Measurements from ENCODE around the gene INHBC.
"Not testable (repeated sequence)": the region's sequence is repeated elsewhere in the genome, so short reads cannot be mapped to it uniquely, and the experiment has no call there.

The INHBC gene, protein sequence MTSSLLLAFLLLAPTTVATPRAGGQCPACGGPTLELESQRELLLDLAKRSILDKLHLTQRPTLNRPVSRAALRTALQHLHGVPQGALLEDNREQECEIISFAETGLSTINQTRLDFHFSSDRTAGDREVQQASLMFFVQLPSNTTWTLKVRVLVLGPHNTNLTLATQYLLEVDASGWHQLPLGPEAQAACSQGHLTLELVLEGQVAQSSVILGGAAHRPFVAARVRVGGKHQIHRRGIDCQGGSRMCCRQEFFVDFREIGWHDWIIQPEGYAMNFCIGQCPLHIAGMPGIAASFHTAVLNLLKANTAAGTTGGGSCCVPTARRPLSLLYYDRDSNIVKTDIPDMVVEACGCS

DNA sequence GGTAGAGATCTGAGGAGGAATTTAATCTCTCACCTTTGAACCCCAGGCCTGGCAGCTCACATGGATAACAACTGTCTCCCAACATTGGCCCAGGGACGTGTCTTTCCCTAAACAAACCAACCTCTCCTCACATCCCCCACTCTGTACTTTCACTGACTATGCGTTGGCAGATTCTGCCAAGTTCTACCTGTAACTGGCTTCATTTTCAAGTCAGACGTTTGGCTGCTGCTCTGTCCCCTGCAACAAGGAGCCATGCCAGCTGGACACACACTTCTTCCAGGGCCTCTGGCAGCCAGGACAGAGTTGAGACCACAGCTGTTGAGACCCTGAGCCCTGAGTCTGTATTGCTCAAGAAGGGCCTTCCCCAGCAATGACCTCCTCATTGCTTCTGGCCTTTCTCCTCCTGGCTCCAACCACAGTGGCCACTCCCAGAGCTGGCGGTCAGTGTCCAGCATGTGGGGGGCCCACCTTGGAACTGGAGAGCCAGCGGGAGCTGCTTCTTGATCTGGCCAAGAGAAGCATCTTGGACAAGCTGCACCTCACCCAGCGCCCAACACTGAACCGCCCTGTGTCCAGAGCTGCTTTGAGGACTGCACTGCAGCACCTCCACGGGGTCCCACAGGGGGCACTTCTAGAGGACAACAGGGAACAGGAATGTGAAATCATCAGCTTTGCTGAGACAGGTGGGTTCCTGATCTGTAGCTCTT, at the start of gene INHBC:
Gene INHBC, plus strand, starts transcription at position 268 of the 707 bp plus-strand sequence. Its CDS starts 103 bp downstream, at position 371.
- no peak for DNase-seq

DNA sequence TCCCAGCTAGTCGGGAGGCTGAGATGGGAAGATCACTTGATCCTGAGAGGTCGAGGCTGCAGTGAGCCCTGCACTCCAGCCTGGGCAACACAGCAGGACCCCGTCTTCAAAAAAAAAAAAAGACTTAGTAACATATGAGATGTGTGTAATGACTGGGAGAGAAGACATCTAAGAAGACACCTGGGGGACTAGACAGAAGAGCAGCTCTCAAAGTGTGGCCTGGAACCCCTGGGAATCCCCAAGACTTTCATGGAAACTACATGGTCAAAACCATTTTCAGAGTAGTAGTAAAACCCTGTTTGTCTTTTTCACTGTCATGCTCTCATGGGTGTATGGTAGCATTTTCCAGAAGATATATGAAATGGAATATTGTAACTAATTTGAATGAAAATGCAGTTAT, 49.0 kb upstream of the INHBC start:
- DNase-seq: no peak

DNA sequence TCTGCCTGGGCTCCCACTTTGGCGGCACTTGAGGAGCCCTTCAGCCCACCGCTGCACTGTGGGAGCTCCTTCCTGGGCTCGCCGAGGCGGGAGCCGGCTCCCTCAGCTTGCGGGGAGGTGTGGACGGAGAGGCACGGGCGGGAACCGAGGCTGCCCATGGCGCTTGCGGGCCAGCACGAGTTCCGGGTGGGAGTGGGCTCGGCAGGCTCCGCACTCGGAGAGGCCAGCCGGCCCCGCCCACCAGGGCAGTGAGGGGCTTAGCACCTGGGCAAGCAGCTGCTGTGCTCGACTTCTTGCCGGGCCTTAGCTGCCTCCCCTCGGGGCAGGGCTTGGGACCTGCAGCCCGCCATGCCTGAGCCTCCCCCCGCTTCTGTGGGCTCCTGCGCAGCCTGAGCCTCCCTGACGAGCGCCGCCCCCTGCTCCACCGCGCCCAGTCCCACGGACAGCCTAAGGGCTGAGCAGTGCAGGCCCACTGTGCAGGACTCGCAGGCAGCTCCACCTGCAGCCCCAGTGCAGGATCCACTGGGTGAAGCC, 48.3 kb upstream of the INHBC start:
- DNase-seq: no peak

DNA sequence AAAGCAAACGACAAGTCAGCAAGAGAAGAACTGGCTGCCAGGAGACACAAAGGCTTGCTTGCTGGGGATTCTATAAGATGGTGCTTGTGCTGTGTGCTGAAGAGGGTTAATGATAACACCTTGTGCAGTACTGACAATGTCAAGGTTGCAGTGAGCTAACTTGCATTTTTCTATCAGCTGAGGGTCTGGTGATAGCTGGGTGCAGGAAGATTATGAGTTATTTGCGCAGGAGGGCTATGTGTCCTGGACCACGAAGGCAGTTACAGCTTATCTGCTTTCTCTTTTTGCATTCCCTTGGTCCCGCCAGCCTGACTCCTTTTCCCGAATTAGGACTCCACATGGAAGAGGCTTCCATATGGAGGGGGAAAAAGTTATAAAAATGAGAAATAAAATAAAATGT, 46.2 kb upstream of the INHBC start:
- DNase-seq: no peak

DNA sequence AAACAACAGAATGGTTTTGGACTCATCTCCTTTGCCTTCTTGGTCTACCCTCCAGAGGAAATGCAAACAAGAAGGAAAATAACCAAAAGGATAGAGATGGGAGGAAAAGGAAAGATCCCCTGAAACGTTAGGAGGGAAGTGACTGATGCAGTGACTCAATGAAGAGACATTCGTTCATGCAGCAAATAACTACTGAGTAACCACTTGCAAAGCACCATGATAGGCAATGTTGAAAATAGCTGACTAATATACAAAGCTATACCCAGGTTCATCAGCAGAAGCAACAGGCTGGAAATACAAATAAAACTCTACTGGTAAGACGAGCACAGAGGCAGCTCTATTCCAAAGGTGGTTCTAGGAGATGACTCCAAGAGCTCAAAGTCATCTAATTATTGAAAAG, 45.6 kb upstream of the INHBC start:
- DNase-seq: no peak

DNA sequence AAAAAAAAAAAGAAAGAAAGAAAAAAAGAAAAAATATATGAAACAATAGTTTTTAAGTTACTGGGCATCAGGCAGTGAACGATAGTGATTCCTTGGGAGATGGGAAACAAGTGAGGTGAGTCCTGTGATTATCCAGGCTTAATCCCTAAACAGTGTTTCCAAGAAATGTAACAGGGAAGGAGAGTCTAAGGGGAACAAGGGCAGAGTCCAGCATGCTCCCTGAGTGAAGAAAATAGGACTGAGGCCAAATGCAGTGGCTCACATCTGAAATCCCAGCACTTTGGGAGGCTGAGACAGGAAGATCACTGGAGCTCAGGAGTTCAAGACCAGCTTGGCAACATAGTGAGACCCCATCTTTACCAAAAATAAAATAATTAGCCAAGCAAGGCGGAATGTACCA, 44.4 kb upstream of the INHBC start:
- DNase-seq: no peak

DNA sequence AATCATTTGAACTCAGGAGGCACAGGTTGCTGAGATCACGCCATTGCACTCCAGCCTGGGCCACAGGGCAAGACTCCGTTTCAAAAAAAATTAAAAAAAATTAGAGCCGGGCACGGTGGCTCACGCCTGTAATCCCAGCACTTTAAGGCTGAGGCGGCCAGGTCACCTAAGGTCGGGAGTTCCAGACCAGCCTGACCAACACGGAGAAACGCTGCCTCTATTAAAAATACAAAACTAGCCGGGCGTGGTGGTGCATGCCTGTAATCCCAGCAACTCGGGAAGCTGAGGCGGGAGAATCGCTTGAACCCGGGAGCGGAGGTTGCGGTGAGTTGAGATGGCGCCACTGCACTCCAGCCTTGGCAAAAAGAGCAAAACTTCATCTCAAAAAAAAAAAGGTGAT, 39.5 kb upstream of the INHBC start:
- DNase-seq: no peak

DNA sequence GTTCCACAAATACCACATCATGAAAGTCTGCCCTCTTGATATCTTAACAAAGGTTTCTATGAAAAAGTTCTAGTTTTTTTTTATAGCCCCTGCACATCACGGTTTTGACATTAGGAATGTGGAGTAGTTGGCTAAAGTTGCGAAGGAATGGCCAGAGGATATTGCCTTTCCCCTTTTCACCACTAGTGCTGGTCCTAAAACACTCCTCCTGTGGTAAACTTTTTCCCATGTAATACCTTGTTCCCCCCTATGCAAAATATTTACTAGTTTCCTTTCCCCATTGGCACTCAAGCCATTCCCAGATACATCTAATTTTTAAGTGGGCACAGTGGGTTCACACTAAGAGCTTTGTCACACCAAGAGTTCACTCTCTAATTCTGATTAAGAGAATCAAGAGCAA, 37.1 kb upstream of the INHBC start:
- DNase-seq: no peak

DNA sequence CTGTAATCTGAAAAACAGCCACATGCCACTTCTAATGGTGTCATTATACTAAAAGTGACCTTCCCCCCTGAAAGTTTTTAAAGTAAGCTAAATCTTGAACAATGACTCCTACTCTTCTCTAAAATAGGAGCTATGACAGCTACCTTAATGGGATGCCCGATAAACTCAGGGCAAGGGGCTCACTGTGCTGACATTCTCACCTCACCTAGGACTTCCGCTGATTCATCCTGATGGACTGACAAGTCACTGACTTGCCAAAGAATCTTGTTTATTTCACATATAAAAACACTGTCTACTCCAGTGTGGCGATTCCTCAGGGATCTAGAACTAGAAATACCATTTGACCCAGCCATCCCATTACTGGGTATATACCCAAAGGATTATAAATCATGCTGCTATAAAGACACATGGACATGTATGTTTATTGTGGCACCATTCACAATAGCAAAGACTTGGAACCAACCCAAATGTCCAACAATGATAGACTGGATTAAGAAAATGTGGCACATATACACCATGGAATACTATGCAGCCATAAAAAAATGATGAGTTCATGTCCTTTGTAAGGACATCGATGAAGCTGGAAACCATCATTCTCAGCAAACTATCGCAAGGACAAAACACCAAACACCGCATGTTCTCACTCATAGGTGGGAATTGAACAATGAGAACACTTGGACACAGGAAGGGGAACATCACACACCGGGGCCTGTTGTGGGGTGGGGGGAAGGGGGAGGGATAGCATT, 34.7 kb upstream of the INHBC start:
- DNase-seq: not testable (repeated sequence)

DNA sequence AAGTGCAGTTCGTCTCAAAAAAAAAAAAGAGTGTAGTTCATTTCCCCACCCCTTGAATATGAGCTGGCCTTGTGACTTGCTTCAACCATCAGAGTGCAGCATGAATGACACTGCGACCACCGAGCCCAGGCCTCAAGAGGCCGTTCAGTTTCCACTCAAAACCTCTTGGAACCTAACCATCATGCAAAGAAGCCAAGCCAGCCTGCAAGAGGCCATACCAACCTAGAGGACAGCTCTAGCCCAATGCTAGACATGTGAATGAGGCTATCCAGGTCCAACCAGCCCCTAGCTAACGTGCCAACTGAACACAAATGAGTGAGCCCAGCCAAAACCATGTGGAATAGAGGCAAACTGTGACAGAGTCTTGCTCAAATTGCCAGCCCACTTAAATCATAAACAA, 33.4 kb upstream of the INHBC start:
- DNase-seq: no peak

DNA sequence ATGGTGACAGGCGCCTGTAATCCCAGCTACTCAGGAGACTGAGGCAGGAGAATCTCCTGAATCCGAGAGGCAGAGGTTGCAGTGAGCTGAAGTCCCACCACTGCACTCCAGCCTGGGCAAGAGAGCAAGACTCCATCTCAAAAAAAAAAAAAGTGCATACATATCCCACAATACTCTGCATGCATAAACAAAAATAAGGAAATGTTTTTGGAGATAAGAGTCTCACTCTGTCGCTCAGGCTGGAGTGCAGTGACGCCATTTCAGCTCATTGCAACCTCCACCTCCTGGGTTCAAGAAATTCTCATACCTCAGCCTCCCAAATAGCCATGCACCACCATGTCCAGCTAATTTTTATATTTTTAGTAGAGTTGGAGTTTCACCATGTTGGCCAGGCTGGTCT, 32.4 kb upstream of the INHBC start:
- not testable (repeated sequence) for DNase-seq

DNA sequence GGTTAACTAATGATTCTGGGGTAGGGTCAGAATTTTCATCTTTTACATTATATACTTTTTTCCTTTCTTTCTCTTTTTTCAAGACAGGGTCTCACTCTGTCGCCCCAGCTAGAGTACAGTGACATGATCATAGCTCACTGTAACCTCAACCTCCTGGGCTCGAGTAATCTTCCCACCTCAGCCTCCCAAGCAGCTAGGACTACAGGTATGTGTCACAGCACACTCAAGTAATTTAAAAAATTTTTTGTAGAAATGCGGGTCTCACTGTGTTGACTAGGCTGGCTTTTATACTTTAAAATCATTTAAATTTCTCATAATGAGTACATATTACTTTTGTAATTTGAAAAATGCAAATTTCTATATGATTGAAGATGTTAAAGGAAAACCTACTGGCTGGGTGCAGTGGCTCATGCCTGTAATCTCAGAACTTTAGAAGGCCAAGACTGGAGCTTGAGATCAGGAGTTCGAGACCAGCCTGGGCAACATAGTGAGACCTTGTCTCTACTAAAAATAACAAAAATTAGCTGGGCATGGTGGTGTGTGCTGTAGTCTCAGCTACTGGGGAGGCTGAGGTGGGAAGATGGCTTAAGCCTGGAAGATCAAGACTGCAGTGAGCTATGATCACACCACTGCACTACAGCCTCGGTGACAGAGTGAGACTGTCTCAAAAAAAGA, 29.5 kb upstream of the INHBC start:
- DNase-seq: no peak

DNA sequence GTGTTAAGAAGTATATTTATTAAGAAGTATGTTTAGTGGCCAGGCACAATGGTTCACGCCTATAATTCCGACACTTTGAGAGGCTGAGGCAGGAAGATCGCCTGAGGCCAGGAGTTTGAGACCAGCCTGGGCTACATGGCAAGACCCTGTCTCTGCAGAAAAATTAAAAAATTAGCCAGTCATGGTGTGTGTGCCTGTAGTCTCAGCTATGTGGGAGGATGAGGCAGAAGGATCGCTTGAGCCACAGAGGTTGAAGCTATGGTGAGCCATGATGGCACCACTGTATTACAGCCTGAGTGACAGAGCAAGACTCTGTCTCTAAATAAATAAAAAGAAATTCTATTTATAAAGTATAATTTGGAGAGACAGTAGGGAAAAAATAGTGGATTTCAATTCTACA, 24.1 kb upstream of the INHBC start:
- DNase-seq: no peak

DNA sequence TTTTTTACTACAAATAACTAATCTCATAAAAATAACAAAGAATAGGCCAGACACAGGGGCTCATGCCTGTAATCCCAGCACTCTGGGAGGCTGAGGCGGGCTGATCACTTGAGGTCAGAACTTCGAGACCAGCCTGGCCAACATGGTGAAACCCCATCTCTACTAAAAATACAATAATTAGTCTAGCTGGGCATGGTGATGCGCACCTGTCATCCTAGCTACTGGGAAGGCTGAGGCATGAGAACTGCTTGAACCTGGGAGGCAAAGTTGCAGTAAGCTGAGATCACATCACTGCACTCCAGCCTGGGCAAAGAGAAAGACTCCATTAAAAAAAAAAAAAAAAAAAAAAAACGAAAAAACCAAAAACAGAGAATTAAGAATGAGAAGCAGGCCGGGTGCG, 20.4 kb upstream of the INHBC start:
- DNase-seq: not testable (repeated sequence)

DNA sequence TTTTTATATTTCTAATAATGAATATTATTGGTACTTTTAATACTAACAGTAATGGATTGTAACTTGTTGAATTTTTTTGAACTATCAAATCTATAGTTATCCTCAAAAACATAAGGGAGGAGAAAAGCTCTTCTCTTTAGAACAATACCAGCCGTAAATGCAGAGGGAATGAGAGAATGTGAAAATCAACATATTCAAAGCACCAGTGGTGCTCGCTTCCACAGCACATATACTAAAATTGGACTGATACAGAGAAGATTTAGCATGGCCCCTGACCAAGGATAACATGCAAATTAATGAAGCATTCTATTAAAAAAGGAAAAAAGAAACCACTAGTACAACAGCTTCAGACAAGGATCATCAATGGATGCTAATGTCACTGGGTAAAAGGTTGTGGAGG, 19.5 kb upstream of the INHBC start:
- no peak for DNase-seq

DNA sequence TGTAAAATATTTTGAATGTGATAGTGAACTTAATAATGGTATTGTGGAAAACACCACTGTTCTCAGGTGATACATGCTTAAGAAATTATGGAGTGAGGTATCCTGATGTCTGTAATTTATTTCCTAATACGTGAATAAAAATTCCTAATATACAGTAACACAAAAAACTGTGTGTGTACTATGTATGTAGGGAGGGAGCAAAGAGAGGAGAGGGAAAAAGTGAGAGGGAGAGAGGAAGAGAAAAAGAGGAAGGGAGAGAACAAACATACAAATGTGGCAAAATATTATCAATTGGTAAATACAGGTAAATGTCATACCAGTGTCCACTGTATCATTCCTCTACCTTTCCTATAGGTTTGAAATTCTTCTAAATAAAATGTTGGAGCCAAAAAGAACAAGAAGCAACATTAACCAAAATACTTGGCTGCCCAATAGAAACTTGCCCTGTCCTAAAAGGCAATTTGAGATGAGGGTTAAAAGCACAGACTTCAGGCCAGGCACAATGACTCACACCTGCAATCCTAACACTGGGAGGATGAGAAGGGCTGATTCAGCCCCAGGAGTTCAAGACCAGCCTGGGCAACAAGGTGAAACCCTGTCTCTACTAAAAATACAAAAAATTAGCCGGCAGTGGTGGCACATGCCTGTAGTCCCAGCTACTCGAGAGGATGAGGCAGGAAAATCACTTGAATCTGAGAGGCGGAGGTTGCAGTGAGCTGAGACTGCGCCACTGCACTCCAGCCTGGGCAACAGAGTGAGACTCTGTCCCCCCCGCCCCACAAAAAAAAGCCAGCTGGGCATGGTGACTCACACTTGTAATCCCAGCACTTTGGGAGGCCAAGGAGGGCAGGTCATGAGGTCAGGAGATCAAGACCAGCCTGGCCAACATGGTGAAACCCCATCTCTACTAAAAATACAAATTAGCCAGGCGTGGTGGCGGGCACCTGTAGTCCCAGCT, 18.3 kb upstream of the INHBC start:
- DNase-seq: no peak

DNA sequence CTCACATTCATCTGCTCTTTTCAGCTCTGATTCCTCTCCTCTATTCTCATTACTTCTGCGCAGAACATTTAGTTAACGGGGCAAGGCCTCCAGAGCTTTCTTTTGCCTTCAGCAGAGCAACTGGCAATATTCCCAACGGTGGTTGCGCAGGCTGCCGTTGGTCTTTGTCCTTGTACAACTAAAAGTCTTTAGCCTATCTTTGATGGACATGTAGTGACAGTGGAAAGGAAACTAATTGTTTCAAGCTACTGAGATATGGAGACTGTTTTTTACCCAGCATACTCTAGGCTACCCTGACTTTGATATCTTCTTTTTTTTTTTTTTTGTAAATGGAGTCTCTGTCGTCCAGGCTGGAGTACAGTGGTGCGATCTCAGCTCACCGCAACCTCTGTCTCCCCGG, 16.3 kb upstream of the INHBC start:
- DNase-seq: no peak

DNA sequence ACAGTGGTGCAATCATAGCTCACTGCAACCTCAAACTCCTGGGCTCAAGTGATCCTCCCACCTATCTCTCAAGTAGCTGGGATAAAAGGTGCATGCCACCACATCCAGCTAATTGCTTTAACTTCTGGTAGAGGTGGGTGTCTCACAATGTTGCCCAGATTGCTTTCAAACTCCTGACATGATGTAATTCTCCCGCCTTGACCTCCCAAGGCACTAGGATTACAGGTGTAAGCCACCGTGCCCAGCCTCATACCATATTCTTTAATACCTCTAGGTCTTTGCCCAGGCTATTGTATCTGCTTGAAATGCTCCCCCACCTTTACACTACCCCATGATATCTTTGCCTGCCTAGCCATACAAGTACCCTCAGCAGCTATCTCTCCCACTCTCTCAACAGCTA, 15.1 kb upstream of the INHBC start:
- no peak for DNase-seq

DNA sequence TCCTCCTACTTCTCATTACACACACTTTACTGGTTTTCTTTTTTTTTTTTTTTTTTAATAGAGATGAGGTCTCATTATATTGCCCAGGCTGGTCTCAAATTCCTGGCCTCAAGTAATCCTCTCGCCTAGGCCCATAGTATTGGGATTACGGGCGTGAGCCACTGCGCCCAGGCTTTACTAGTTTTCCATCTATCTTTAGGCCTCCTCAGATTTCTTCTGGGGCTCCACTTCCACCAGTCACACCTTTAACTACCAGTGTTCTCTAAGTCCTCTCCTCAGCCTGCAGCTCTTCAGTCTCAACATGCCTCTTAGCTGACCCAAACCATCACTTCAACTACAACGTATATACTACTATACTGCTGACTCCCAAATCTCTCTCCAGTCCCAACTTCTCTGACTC, 14.1 kb upstream of the INHBC start:
- DNase-seq: no peak

DNA sequence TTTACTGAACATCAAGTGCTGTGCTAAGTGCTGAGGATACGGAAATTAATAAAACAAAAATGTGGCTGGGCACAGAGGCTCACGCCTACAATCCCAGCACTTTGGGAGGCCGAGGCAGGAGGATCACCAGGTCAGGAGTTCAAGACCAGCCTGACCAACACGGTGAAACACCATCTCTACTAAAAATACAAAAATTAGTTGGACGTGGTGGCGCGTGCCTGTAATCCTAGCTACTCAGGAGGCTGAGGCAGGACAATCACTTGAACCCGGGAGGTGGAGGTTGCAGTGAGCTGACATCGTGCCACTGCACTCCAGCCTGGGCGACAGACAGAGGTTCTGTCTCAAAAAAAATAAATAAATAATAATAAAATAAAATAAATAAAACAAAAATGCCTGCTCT, 7.6 kb upstream of the INHBC start:
- not testable (repeated sequence) for DNase-seq

DNA sequence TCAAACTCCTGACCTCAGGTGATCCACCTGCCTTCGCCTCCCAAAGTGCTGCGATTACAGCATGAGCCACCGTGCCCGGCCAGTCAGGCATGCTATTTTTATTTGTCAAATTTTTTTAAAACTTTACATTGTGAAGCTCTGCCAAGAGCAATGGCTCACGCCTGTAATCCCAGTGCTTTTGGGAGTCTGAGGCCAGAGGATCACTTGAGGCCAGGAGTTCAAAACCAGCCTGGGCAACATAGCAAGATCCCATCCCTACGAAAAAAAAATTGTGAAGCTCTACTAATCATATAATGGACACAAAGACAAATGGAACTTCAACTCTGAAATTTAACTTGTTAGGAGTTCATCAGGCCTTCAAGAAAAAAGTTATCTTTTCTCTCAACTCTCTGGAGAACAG, 5.6 kb upstream of the INHBC start:
- DNase-seq: no peak

All from femur (tissue), 1 donor.